ENCODE measurements around the gene MRNIP.
"Not testable (repeated sequence)": the region's sequence is repeated elsewhere in the genome, so short reads cannot be mapped to it uniquely, and the experiment has no call there.

MRNIP gene

GRCh38 chr5:179874536-179875292 is 16.1 kb upstream of the MRNIP start:
- no peak for TF ChIP-seq CTCF (conservative IDR thresholded peaks at IDR 0.05; ENCODE audit: low read depth, low read length)
- no peak for DNase-seq (ENCODE audit: low read depth)
- H3K4me3 ChIP-seq (ENCODE audit: low read depth, low read length): no peak overlapping the region

GRCh38 chr5:179874136-179874535 is 15.5 kb upstream of the MRNIP start:
- DNase-seq (ENCODE audit: low read depth): no peak
- no peak overlapping the region for H3K4me3 ChIP-seq (ENCODE audit: low read depth, low read length)
- TF ChIP-seq CTCF (conservative IDR thresholded peaks at IDR 0.05; ENCODE audit: low read depth, low read length): no peak

- DNase-seq (ENCODE audit: low read depth): no peak
- no peak for TF ChIP-seq CTCF (conservative IDR thresholded peaks at IDR 0.05; ENCODE audit: low read depth, low read length)
- no peak overlapping the region for H3K4me3 ChIP-seq (ENCODE audit: low read depth, low read length)
These were observed 15.0 kb upstream of the MRNIP start for GRCh38 chr5:179873588-179874110.

GRCh38 chr5:179872828-179873575 is 14.4 kb upstream of the MRNIP start:
- no peak for TF ChIP-seq CTCF (conservative IDR thresholded peaks at IDR 0.05; ENCODE audit: low read depth, low read length)
- DNase-seq (ENCODE audit: low read depth): no peak
- no peak overlapping the region for H3K4me3 ChIP-seq (ENCODE audit: low read depth, low read length)

- no peak for DNase-seq (ENCODE audit: low read depth)
- H3K4me3 ChIP-seq (ENCODE audit: low read depth, low read length): no peak overlapping the region
- no peak for TF ChIP-seq CTCF (conservative IDR thresholded peaks at IDR 0.05; ENCODE audit: low read depth, low read length)
These were observed 13.6 kb upstream of the MRNIP start for GRCh38 chr5:179872055-179872827.

GRCh38 chr5:179871533-179871932 is 12.9 kb upstream of the MRNIP start:
- not testable (repeated sequence) for DNase-seq (ENCODE audit: low read depth)

GRCh38 chr5:179870952-179871351 is 12.3 kb upstream of the MRNIP start:
- DNase-seq (ENCODE audit: low read depth): no peak
- no peak overlapping the region for H3K4me3 ChIP-seq (ENCODE audit: low read depth, low read length)
- TF ChIP-seq CTCF (conservative IDR thresholded peaks at IDR 0.05; ENCODE audit: low read depth, low read length): no peak

More at GRCh38 chr5:179871533-179871932, 12.9 kb upstream of the MRNIP start:
- not testable (repeated sequence) for H3K4me3 ChIP-seq (ENCODE audit: low read depth, low read length)
